Heart right ventricle (tissue), 16 donors: Measurements from ENCODE around the gene EVA1B. TPM values are rescaled to one million over a fixed set of nuclear protein-coding genes. Genes with fewer than 3 reads are reported as not detected.

Source experiments
- ATAC-seq, 8 donors: fragments of 200-7000 bp; cut with Tn5 transposase; one replicate each; pipeline ENCODE4 v1.9.1; 2020; ENCODE audit warnings: mild to moderate bottlenecking in 8 of 8, moderate library complexity in 8 of 8, moderate number of reproducible peaks in 1 of 8
- DNase-seq, 2 donors: peaks; one replicate each; pipeline ENCODE4 v3.0.0-alpha.2; 2020
- H3K27ac ChIP-seq, 10 donors: fragments of 200-600 bp; sonication (generic) in 2 of 10; one replicate each; pipeline versions ENCODE4 v1.5.0 to v1.8.0; 2020 to 2022; ENCODE audit warnings: mild to moderate bottlenecking in 3 of 10
- H3K27me3 ChIP-seq, 7 donors: fragments of 200-600 bp; one replicate each; pipeline ENCODE4 v1.8.0; 2021 to 2022; ENCODE audit warnings: mild to moderate bottlenecking in 2 of 7
- H3K36me3 ChIP-seq, 9 donors: fragments of 200-600 bp; sonication (generic) in 1 of 9; one replicate each; pipeline versions ENCODE4 v1.5.0 to v1.8.0; 2020 to 2022; ENCODE audit warnings: mild to moderate bottlenecking in 2 of 9
- H3K4me1 ChIP-seq, 9 donors: fragments of 200-600 bp; sonication (generic) in 1 of 9; one replicate each; pipeline versions ENCODE4 v1.5.0 to v1.8.0; 2020 to 2022; ENCODE audit warnings: mild to moderate bottlenecking in 4 of 9
- H3K4me3 ChIP-seq, 10 donors: fragments of 200-600 bp; sonication (generic) in 2 of 10; one replicate each; pipeline versions ENCODE4 v1.5.0 to v1.8.0; 2020 to 2022; ENCODE audit warnings: mild to moderate bottlenecking in 7 of 10, moderate library complexity in 2 of 10
- H3K9me3 ChIP-seq, 11 donors: fragments of 200-600 bp in 10 of 11; sonication (generic) in 2 of 11; one replicate each; pipeline versions ENCODE4 v1.5.0 to v1.8.0; 2013 to 2022; ENCODE audit warnings: mild to moderate bottlenecking in 2 of 11, control low read depth in 1 of 11, moderate library complexity in 1 of 11
- WGBS, 2 donors: extraction: QIAGEN DNeasy Blood & Tissue Kit; methylation state at CpG; one replicate each; pipeline ENCODE4 v1.1.7; 2013; ENCODE audit warnings: inconsistent platforms in 1 of 2; 5-methylcytosine and 5-hydroxymethylcytosine counted together
- intact Hi-C, 10 donors: fragments of 100-400 bp; cut with DNase I; formaldehyde crosslinking; loops; one replicate each; pipeline versions ENCODE4 v1.11.1 to v1.14.2; 2022
- polyA plus RNA-seq, 2 donors: library from polyadenylated mRNA; stranded (reverse); fragments of 200-250 nt; gene quantifications; one replicate each; pipeline ENCODE4 v1.2.3, GENCODE V29; 2013
- total RNA-seq, 10 donors: library from RNA; stranded (reverse); fragmentation: NEBNext Ultra II Directional in 3 of 10; extraction: Animal tissue kit (Norgen Biotek cat#: 25700) in 3 of 10; gene quantifications; one replicate each; pipeline versions ENCODE4 v1.2.1 to v1.2.4, GENCODE V29; 2021 to 2023
- TF ChIP-seq, protein P1 (sequence below), 9 donors: fragments of 200-600 bp; sonication (generic) in 2 of 9; IDR thresholded peaks; one replicate each; pipeline versions ENCODE4 v1.5.0 to v1.8.0; 2021 to 2022; ENCODE audit warnings: antibody characterized with exemption in 9 of 9, mild to moderate bottlenecking in 5 of 9, moderate library complexity in 1 of 9
- donor health status: Arrhythmogenic right ventricular cardiomyopathy.
- donor health status: ischemic (EF 13 %, LVEDD 7.1; RV severe dilation, severe dysfunction).
- donor health status: healthy with polysubstance abuse.
- donor health status: DM: no; HTN: yes; CAD: no.
- donor health status: DM: no; HTN: no; CAD: no.
- donor health status: ischemic (EF 25% LVEDD 6.9; RV normal size, moderate dysfunction).
- donor health status: ischemic (EF 25% LVEDD 5.7; RV mildly dilated, moderate dysfunction).
- donor health status: healthy.
- donor health status: DM: yes; HTN: yes; CAD: no.
- donor health status: Ischemic cardiomyopathy.
- donor health status: ischemic (EF 35%, LVEDD 5.7; RV mildly dilated, moderate dysfunction).
- donor health status: nonischemic (EF 11% LVEDD 7.7; RV severe dilation, severe dysfunction).
- donor health status: DM: yes; HTN: yes; CAD: no.
- donor health status: PGD.
- donor health status: ischemic (EF 29% LVEDD 5.4; RV normal size, mild dysfunction).
- donor health status: nonischemic (EF 23%, LVEDD 6.1; RV moderate dilation, normal function).

Gene EVA1B
- total and polyA plus RNA-seq, 12 donors: 4.6 to 38.9 (median 7.2) TPM

DNA sequence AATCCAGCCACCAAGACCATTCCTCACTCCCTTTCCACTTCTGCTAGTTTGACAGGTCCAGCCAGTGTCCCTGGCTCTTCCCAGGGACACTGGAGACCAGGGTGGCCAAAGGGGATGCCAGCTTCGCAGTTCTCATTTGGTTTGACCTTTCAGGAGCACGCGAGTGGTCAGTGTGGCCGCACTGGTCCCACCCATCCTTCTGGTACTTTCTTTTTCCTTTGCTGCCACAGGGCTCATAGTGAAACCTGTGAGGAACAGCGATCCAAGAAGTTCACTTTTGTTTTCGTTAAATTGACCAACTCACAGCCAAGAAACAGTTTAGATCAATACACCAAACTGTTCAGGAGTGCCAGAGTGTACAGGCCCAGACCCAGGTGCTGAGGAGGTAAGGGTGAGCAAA lies 14.4 kb upstream of the EVA1B start:
- 76 to 87% methylated on average over 6 of the region's 6 CpGs for WGBS, 2 donors
- ATAC-seq (no peak), DNase-seq (no peak)
- TF ChIP-seq, protein P1, sequence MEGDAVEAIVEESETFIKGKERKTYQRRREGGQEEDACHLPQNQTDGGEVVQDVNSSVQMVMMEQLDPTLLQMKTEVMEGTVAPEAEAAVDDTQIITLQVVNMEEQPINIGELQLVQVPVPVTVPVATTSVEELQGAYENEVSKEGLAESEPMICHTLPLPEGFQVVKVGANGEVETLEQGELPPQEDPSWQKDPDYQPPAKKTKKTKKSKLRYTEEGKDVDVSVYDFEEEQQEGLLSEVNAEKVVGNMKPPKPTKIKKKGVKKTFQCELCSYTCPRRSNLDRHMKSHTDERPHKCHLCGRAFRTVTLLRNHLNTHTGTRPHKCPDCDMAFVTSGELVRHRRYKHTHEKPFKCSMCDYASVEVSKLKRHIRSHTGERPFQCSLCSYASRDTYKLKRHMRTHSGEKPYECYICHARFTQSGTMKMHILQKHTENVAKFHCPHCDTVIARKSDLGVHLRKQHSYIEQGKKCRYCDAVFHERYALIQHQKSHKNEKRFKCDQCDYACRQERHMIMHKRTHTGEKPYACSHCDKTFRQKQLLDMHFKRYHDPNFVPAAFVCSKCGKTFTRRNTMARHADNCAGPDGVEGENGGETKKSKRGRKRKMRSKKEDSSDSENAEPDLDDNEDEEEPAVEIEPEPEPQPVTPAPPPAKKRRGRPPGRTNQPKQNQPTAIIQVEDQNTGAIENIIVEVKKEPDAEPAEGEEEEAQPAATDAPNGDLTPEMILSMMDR (IDR thresholded peaks at IDR 0.05): no peak
- H3K9me3 ChIP-seq: no peaks in the 10 kb centered on the region
- intact Hi-C loops: no loop called here
- H3K4me1 ChIP-seq: peaks cover 2 to 33% (median 26%) of the 10 kb centered on the region in 9 donors
- H3K4me3 ChIP-seq: no peak overlapping the region
- peak overlapping the region in 6 of 10 donors; percentile 39 to 76 (median 69) for H3K27ac ChIP-seq
- no peaks in the 10 kb centered on the region for H3K27me3 ChIP-seq
- peaks cover 0 to 37% (median 12%) of the 10 kb centered on the region in 9 donors for H3K36me3 ChIP-seq

DNA sequence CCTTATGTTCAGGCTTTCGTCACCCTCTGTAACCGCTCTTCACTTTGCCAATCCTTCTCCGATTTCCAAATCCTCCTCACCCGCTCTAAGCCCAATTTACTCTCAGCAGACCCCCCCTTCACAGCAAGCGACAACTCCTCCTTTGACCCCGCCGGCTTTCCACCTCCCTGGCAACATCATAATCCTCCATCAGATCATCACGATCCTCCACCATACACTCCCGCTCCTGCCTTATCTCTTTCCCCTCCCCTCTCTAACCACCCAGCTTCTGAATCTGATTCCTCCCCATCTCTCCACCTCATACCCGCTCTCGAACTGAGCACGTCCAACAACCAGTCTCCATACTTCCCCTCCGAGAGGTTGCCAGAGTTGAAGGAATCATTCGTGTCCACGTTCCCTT lies 7.5 kb upstream of the EVA1B start:
- WGBS, 2 donors: 92 to 94% methylated on average over 15 of the region's 15 CpGs
- intact Hi-C loops: no loop called here
- Histone ChIP-seq H3K4me1 (peaks cover 0 to 18% (median 13%) of the 10 kb centered on the region in 9 donors), H3K9me3 (no peaks in the 10 kb centered on the region), H3K27ac (no peak overlapping the region), H3K27me3 (no peaks in the 10 kb centered on the region), H3K36me3 (no peaks in the 10 kb centered on the region), H3K4me3 (no peak overlapping the region)
- ATAC-seq (no peak), DNase-seq (no peak)
- TF ChIP-seq, protein P1 (IDR thresholded peaks at IDR 0.05): no peak

DNA sequence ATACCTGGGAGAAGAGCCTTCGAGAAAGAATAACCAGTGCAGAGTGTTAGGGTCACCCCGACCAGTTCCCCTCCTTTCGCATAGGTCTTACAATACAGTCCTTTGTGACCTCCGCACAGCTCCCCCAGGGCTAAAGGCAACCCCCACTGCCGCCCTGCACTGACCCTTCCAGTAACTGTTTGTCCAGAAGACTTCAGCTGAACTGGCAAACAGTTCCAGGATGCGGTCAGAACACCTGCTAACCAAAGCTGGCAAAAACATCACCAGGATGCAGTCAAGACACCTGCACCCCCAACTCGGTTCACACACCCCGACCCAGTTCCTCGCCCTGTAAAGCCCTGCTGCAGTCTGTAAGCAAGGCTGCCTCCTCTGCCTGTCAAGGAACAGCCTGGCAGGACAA lies 6.4 kb upstream of the EVA1B start:
- ATAC-seq (no peak), DNase-seq (no peak)
- no peak overlapping the region for H3K27ac ChIP-seq
- 75 to 87% methylated on average over 9 of the region's 9 CpGs for WGBS, 2 donors
- intact Hi-C loops: loop anchor here in 3 of 10 donors (5.0 kb wide), 1 partner anchor 37 kb away; no protein-coding TSS in a partner anchor
- H3K36me3 ChIP-seq: no peaks in the 10 kb centered on the region
- H3K4me1 ChIP-seq: peaks cover 0 to 23% (median 13%) of the 10 kb centered on the region in 9 donors
- no peak overlapping the region for H3K4me3 ChIP-seq
- TF ChIP-seq, protein P1 (IDR thresholded peaks at IDR 0.05): no peak
- H3K9me3 ChIP-seq: no peaks in the 10 kb centered on the region
- no peaks in the 10 kb centered on the region for H3K27me3 ChIP-seq

DNA sequence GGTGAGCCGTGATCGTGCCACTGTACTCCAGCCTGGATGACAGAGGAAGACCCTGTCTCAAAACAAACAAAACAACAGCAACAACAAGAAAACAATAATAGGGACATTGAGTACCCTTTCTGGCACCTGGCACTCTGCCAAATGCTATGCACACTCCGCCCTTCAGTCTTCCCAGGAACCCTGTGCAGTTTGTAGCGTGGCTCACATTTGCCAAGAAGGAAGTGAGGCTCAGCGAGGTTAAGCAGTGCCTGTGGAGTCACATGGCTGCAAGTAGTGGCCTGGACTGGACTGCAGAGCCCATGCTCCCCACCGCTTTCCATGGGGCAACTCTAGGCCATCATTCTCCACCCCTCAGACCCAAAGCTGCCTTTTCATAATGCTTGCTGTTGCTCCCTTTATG lies 5.3 kb upstream of the EVA1B start:
- intact Hi-C loops: loop anchor here in 3 of 10 donors (5.0 kb wide), 1 partner anchor 39 kb away; no protein-coding TSS in a partner anchor

More for the DNA sequence above, 5.3 kb upstream of the EVA1B start:
- Histone ChIP-seq H3K36me3 (no peaks in the 10 kb centered on the region), H3K27ac (no peak overlapping the region), H3K27me3 (no peaks in the 10 kb centered on the region), H3K4me3 (no peak overlapping the region), H3K4me1 (peaks cover 7 to 34% (median 24%) of the 10 kb centered on the region in 9 donors), H3K9me3 (no peaks in the 10 kb centered on the region)
- TF ChIP-seq, protein P1 (IDR thresholded peaks at IDR 0.05): no peak
- WGBS, 2 donors: 56 to 70% methylated on average over 6 of the region's 6 CpGs
- ATAC-seq (peak in 6 of 8 donors; percentile 44 to 66 (median 61)), DNase-seq (no peak)
